Mucosa of descending colon (tissue), 3 donors: ENCODE results near the gene CDH15. TPM values are rescaled to one million over a fixed set of nuclear protein-coding genes. Genes with fewer than 3 reads are reported as not detected.

ENCODE experiments used
- ATAC-seq: fragments of 200-7000 bp; cut with Tn5 transposase; one replicate; pipeline ENCODE4 v1.9.1; 2020; ENCODE audit warnings: mild to moderate bottlenecking, moderate library complexity
- DNase-seq, 3 donors: peaks; one replicate each; pipeline ENCODE4 v3.0.0-alpha.2; 2020
- H3K36me3 ChIP-seq: fragments of 200-600 bp; one replicate; pipeline ENCODE4 v1.8.0; 2021; ENCODE audit warnings: low read depth, mild to moderate bottlenecking
- H3K4me1 ChIP-seq: fragments of 200-600 bp; one replicate; pipeline ENCODE4 v1.8.0; 2021; ENCODE audit warnings: low read depth, mild to moderate bottlenecking
- H3K4me3 ChIP-seq: fragments of 200-600 bp; one replicate; pipeline ENCODE4 v1.8.0; 2021; ENCODE audit warnings: mild to moderate bottlenecking
- H3K9me3 ChIP-seq: fragments of 200-600 bp; one replicate; pipeline ENCODE4 v1.8.0; 2021; ENCODE audit warnings: mild to moderate bottlenecking
- intact Hi-C, 2 donors: fragments of 100-400 bp; cut with DNase I in 1 of 2; cut with micrococcal nuclease in 1 of 2; formaldehyde crosslinking; loops; one replicate each; pipeline versions ENCODE4 v1.11.0 to v1.11.1; 2022; cut with DNase I, micrococcal nuclease
- total RNA-seq, 3 donors: library from RNA; stranded (reverse); fragmentation: NEBNext Ultra II Directional in 2 of 3; extraction: Animal tissue kit (Norgen Biotek cat#: 25700) in 2 of 3; gene quantifications; one replicate each; pipeline versions ENCODE4 v1.2.1 to v1.2.4, GENCODE V29; 2021 to 2023
- TF ChIP-seq, protein P1 (sequence below): fragments of 200-600 bp; IDR thresholded peaks from one replicate; pipeline ENCODE4 v1.8.0; 2022; ENCODE audit warnings: antibody characterized with exemption, mild to moderate bottlenecking
- donor health status: DM: no; HTN: no; CAD: no; lungs with moderate emphysema.
- donor health status: DM: no; HTN: no; CAD: no.
- donor health status: DM: no; HTN: yes; CAD: no.

The CDH15 gene
- total RNA-seq, 3 donors from 2014 or later: not detected

DNA sequence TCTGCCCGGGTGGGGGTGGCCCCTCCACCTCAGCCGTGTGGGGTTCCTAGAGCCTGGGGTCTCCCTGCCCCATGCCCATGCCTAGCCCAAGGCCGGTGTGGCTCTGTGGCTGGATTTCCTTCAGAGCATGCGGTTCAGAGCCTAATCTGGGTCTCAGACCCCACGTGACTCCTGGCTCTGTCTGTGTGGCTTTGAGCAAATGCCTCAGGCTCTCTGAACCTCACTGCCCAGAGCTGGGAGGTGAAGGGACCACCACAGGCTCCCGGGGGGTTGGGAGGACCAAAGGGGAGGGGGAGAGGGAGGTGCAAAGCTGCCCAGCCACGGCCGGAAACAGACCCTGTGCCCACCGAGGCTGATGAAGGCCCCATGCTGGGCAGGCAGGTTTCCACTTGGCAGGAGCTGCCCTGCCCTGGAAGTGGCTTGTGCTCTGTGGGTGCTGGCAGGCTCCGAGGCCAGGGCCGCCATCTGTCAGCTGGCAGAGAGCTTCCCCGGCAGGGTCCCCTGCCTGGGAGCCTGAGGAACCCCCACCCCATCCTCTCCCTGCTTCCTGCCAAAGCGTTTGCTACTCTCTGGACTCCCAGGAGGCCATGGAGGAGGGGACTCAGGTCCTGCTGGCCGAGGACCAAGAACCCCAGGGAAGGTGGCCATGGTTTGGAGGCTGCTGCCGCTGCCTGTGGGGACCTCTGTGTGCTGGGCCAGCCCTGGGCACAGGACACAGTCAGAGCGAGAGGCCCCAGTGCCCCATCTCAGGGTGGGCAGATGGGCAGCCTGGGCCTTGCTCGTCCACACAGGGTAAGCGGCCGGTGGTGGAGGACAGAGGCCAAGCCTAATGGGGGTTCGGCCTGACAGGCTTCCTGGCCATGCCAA, 4.0 kb downstream of the CDH15 start:
- Histone ChIP-seq H3K4me1 (peaks cover 10% of the 10 kb centered on the region), H3K9me3 (no peaks in the 10 kb centered on the region), H3K4me3 (no peak overlapping the region), H3K36me3 (no peaks in the 10 kb centered on the region)
- ATAC-seq: no peak
- TF ChIP-seq, protein P1, sequence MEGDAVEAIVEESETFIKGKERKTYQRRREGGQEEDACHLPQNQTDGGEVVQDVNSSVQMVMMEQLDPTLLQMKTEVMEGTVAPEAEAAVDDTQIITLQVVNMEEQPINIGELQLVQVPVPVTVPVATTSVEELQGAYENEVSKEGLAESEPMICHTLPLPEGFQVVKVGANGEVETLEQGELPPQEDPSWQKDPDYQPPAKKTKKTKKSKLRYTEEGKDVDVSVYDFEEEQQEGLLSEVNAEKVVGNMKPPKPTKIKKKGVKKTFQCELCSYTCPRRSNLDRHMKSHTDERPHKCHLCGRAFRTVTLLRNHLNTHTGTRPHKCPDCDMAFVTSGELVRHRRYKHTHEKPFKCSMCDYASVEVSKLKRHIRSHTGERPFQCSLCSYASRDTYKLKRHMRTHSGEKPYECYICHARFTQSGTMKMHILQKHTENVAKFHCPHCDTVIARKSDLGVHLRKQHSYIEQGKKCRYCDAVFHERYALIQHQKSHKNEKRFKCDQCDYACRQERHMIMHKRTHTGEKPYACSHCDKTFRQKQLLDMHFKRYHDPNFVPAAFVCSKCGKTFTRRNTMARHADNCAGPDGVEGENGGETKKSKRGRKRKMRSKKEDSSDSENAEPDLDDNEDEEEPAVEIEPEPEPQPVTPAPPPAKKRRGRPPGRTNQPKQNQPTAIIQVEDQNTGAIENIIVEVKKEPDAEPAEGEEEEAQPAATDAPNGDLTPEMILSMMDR: no peak
- DNase-seq: no peak
- intact Hi-C loops: no loop called here

DNA sequence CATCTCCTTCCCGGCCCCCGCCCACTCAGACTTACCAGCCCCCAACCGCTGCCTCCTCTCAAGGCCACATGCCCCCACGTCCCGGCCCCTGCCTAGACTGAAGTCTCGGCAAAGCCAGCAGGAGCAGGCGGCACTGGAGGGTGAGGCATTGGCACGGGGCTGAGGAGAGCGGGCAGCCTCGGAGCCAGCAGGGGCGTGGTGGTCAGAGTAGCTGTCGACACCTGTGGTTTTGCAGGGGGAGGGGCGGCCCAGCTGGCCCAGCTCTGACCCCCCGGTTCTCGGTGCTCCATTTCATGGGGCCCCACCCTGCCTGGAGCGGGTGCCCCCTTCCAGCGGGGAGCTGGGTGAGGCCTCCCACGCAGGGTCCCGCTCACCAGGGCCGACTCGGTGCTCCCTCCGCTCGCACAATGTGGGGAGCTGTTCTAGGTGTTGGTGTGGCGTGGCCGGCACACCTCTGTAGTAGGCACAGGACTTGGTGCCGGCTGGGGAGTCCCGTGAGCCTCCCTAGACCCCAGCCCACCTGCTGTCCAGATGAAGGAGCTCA, 4.7 kb downstream of the CDH15 start:
- TF ChIP-seq, protein P1: no peak
- Histone ChIP-seq H3K9me3 (no peaks in the 10 kb centered on the region), H3K4me3 (no peak overlapping the region), H3K36me3 (no peaks in the 10 kb centered on the region), H3K4me1 (peaks cover 4% of the 10 kb centered on the region)
- DNase-seq (no peak), ATAC-seq (no peak)
- intact Hi-C loops: no loop called here

DNA sequence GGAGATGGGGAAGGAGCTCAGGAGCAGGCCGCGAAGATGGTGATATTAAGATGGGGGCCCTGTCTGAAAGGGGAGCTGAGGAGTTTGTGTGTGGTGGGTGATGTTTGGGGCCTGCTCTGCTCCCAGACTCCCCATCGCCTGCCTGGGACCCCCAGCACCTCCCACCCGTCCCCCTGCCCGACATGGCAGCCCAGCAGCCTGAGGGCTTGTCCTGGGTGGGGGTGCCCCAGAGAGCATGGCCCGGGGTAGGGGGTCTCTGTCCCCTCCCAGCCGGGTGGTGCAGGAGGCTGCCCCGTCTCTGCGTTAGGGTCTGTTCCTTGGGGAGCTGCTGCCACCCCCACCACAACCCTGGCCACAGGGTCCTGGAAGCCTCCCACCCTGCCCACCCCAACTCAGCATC, 5.2 kb downstream of the CDH15 start:
- TF ChIP-seq, protein P1: no peak
- intact Hi-C loops: no loop called here
- DNase-seq (no peak), ATAC-seq (no peak)
- Histone ChIP-seq H3K9me3 (no peaks in the 10 kb centered on the region), H3K36me3 (no peaks in the 10 kb centered on the region), H3K4me1 (peaks cover 3% of the 10 kb centered on the region), H3K4me3 (no peak overlapping the region)

DNA sequence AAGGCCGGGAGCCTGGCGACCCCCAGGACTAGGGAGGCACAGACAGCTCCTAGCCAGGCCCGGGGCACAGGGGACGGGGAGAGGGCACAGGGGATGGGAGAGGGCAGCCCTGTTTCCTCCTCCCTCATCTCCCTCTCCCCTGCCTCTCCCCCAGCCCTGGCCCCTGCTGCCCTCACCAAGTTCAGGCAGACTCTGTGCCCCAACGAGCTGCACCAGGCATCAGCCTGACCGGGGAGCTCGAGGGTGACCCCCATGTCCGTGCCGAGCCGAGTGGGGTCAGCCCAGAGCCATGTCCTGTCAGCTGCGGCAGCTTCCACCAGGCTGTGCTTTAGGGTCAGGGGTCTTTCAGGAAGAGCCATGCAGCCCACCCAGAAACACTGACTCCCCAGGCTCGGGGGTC, 6.0 kb downstream of the CDH15 start:
- no peak overlapping the region for H3K4me3 ChIP-seq
- no peaks in the 10 kb centered on the region for H3K4me1 ChIP-seq
- no peaks in the 10 kb centered on the region for H3K9me3 ChIP-seq
- TF ChIP-seq, protein P1: no peak
- intact Hi-C loops: no loop called here
- no peaks in the 10 kb centered on the region for H3K36me3 ChIP-seq
- DNase-seq: no peak
- ATAC-seq: no peak

DNA sequence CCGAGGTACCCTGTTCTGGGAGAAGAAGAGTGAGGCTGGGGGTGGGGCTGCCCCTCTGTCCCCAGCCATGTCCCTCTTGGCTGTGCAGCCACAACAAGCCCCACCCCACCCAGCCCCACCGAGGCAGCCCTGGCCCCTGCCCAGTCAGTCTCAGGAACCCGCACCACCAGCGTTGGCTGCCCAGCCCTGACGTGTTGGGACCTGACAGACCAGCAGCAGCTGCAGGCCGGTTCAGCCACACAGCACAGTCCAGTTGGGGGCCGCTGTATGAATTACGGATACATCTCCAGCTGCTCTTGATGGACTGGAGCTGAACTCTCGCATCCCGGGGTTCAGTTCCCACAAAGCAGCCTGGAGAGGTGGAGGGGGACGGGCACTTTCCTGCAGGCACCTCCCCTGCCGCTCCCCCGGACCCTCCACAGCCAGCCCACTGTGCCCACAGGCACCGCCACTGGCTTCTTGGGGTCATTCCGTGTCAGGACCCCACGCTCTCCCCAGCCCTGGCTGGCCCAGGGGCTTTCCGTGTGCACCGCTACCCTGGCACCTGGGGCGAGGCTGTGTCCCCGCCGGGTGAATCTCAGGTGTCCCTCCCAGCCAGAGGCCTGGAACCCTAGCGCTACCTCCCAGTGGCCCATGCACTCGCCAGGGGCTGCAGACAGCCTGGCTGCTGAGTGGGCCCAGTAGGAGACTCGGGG, 7.1 kb downstream of the CDH15 start:
- ATAC-seq: no peak
- H3K36me3 ChIP-seq: no peaks in the 10 kb centered on the region
- H3K9me3 ChIP-seq: no peaks in the 10 kb centered on the region
- no peak overlapping the region for H3K4me3 ChIP-seq
- TF ChIP-seq, protein P1: no peak
- intact Hi-C loops: no loop called here
- no peaks in the 10 kb centered on the region for H3K4me1 ChIP-seq
- no peak for DNase-seq
